ENCODE data around the gene VIT.

Gene VIT

GRCh38 chr2:36771671-36772070 lies 75.2 kb downstream of the VIT start:
- FAIRE-seq: no peak

GRCh38 chr2:36773947-36774346 lies 77.4 kb downstream of the VIT start:
- no peak for FAIRE-seq

GRCh38 chr2:36775261-36775660 lies 78.8 kb downstream of the VIT start:
- FAIRE-seq: no peak

GRCh38 chr2:36775806-36776205 lies 79.3 kb downstream of the VIT start:
- no peak for FAIRE-seq

GRCh38 chr2:36777272-36777671 lies 80.8 kb downstream of the VIT start:
- FAIRE-seq: no peak

GRCh38 chr2:36777788-36778187 lies 81.3 kb downstream of the VIT start:
- FAIRE-seq: no peak

GRCh38 chr2:36779462-36779861 lies 83.0 kb downstream of the VIT start:
- FAIRE-seq: no peak

- no peak for FAIRE-seq
These were observed 83.8 kb downstream of the VIT start for GRCh38 chr2:36780231-36780839.

GRCh38 chr2:36781907-36782720 lies 85.6 kb downstream of the VIT start:
- no peak for FAIRE-seq

GRCh38 chr2:36783246-36783645 lies 86.7 kb downstream of the VIT start:
- FAIRE-seq: no peak

GRCh38 chr2:36785179-36785795 lies 88.8 kb downstream of the VIT start:
- FAIRE-seq: no peak

GRCh38 chr2:36789181-36789804 lies 92.8 kb downstream of the VIT start:
- FAIRE-seq: no peak

- FAIRE-seq: no peak
These were observed 96.4 kb downstream of the VIT start for GRCh38 chr2:36792951-36793350.

- FAIRE-seq: no peak
These were observed 101.0 kb downstream of the VIT start for GRCh38 chr2:36797324-36798070.

GRCh38 chr2:36798724-36799123 lies 102.2 kb downstream of the VIT start:
- FAIRE-seq: no peak

GRCh38 chr2:36800381-36800780 lies 103.9 kb downstream of the VIT start:
- FAIRE-seq: no peak

GRCh38 chr2:36801088-36801487 lies 104.6 kb downstream of the VIT start:
- FAIRE-seq: no peak

GRCh38 chr2:36802952-36803351 lies 106.4 kb downstream of the VIT start:
- no peak for FAIRE-seq

GRCh38 chr2:36805635-36806224 lies 109.2 kb downstream of the VIT start:
- FAIRE-seq: no peak

- no peak for FAIRE-seq
These were observed 110.8 kb downstream of the VIT start for GRCh38 chr2:36807223-36807886.

- no peak for FAIRE-seq
These were observed 112.0 kb downstream of the VIT start for GRCh38 chr2:36808386-36809068.
